K562 (cell line): Measurements from ENCODE around the gene CRYGC. TPM values are rescaled to one million over a fixed set of nuclear protein-coding genes. Genes with fewer than 3 reads are reported as not detected.

ENCODE experiments used
- ATAC-seq: fragments of 200-7000 bp; cut with Tn5 transposase; 3 replicates; pipeline ENCODE4 v1.9.1; 2020; ENCODE audit warnings: moderate library complexity
- BruUV-seq: library from RNA; stranded (reverse); fragments of 400-500 nt; replicated peaks from 2 replicates; lab custom pipeline; 2021; lab: Mats Ljungman, UMichigan
- CTCF ChIA-PET: fragments of 300-600 bp; formaldehyde crosslinking; extraction: SDS; loops from one replicate; lab custom pipeline; 2021; ENCODE audit warnings: low intra/inter-chr PET ratio; lab: Yijun Ruan, JAX
- POLR2A ChIA-PET: fragments of 300-600, 350-650 bp; sonication (Branson Sonifier 250); formaldehyde crosslinking; extraction: SDS; loops from one replicate; lab custom pipeline; 2021; ENCODE audit warnings: antibody characterized with exemption, inconsistent platforms; lab: Yijun Ruan, JAX
- DNase-seq, 4 experiments: peaks; one replicate each; pipeline versions ENCODE4 v3.0.0 to v3.0.0-alpha.2; 2011 to 2018; ENCODE audit warnings: low spot score in 3 of 4, mixed read lengths in 3 of 4; ENCODE audit errors: extremely low read depth in 1 of 4
- FAIRE-seq: peaks from 2 replicates; lab custom pipeline; 2011; peaks lifted over from hg19 to GRCh38; lab: Jason Lieb, UNC
- H2AFZ ChIP-seq: 2 replicates; pipeline ENCODE4 v1.6.0; 2011; ENCODE audit warnings: low read depth, low read length, control low read depth, inconsistent platforms
- H3K27ac ChIP-seq: fragments of 200-600 bp; 3 replicates; pipeline ENCODE4 v1.8.0; 2011; ENCODE audit warnings: low read depth, mild to moderate bottlenecking, control low read depth, inconsistent platforms, low read length, moderate library complexity, mixed read lengths; ENCODE audit errors: extremely low read depth
- H3K27me3 ChIP-seq, 2 experiments: fragments of 300-600 bp in 1 of 2; 2 replicates in 1 of 2; 3 replicates in 1 of 2; pipeline versions ENCODE4 v1.6.0 to v1.8.0; 2011; ENCODE audit warnings: inconsistent platforms in 2 of 2, low read length in 2 of 2, mild to moderate bottlenecking in 1 of 2, mixed read lengths in 1 of 2, moderate library complexity in 1 of 2; ENCODE audit not compliant: control insufficient read depth in 2 of 2, insufficient read depth in 2 of 2
- H3K36me3 ChIP-seq: fragments of 300-600 bp; 3 replicates; pipeline ENCODE4 v1.8.0; 2011; ENCODE audit warnings: mild to moderate bottlenecking, low read length, inconsistent platforms; ENCODE audit not compliant: control insufficient read depth, insufficient read depth
- H3K4me1 ChIP-seq, 2 experiments: fragments of 200-600 bp in 1 of 2; replicated peaks in 1 of 2; 2 replicates in 1 of 2; 3 replicates in 1 of 2; pipeline versions ENCODE4 v1.5.1 to v1.8.0; 2011; ENCODE audit warnings: inconsistent platforms in 2 of 2, low read length in 2 of 2, mild to moderate bottlenecking in 1 of 2, mixed read lengths in 1 of 2, moderate library complexity in 1 of 2; ENCODE audit not compliant: control insufficient read depth in 2 of 2, insufficient read depth in 2 of 2
- H3K4me2 ChIP-seq: 2 replicates; pipeline ENCODE4 v1.6.1; 2011; ENCODE audit warnings: low read length, control low read depth, inconsistent platforms, mixed read lengths; ENCODE audit not compliant: insufficient read depth
- H3K4me3 ChIP-seq: fragments of 200-600 bp; sonication (generic), shearing (Covaris generic); 2 replicates; pipeline ENCODE4 v1.5.1; 2016; ENCODE audit warnings: control low read depth, inconsistent platforms
- H3K79me2 ChIP-seq: fragments of 200-600 bp; 3 replicates; pipeline ENCODE4 v1.8.0; 2011; ENCODE audit warnings: low read length, inconsistent platforms; ENCODE audit not compliant: control insufficient read depth, insufficient read depth
- H3K9ac ChIP-seq, 2 experiments: 2 replicates each; pipeline versions ENCODE4 v1.6.0 to v1.6.1; 2011; ENCODE audit warnings: low read depth in 2 of 2, low read length in 2 of 2, control low read depth in 1 of 2, inconsistent platforms in 1 of 2, mild to moderate bottlenecking in 1 of 2, mixed read lengths in 1 of 2; ENCODE audit not compliant: insufficient read depth in 1 of 2
- H3K9me1 ChIP-seq: one replicate; pipeline ENCODE4 v1.6.0; 2011; ENCODE audit warnings: inconsistent platforms, mild to moderate bottlenecking, low read length, moderate library complexity; ENCODE audit not compliant: control insufficient read depth, insufficient read depth
- H3K9me3 ChIP-seq: replicated peaks from 2 replicates; pipeline ENCODE4 v1.5.1; 2011; ENCODE audit warnings: low read depth, low read length, inconsistent platforms; ENCODE audit not compliant: control insufficient read depth, insufficient read depth
- H4K20me1 ChIP-seq: replicated peaks from 2 replicates; pipeline ENCODE4 v1.6.1; 2011; ENCODE audit warnings: low read length, inconsistent platforms, mixed read lengths; ENCODE audit not compliant: control insufficient read depth, insufficient read depth
- HDAC2 ChIP-seq: fragments of 450-650 bp; IDR thresholded peaks from 2 replicates; pipeline ENCODE4 v1.6.1; 2016; ENCODE audit warnings: mild to moderate bottlenecking
- TSC22D4 ChIP-seq: fragments of 450-650 bp; IDR thresholded peaks from 2 replicates; pipeline ENCODE4 v1.6.1; 2016; ENCODE audit warnings: missing genetic modification characterization, missing biosample characterization, control low read depth
- WGBS: fragments of 100-300 bp; shearing (Covaris generic); methylation state at CpG from one replicate; pipeline ENCODE4 v1.1.6; 2016; ENCODE audit warnings: low coverage, mixed read lengths; ENCODE audit not compliant: insufficient coverage; ENCODE audit errors: missing lambda C conversion rate; 5-methylcytosine and 5-hydroxymethylcytosine counted together
- in situ Hi-C: fragments of 300-500 bp; cut with MboI; formaldehyde crosslinking; loops from 4 replicates; pipeline ENCODE4 v1.15.0; 2018; ENCODE audit warnings: inconsistent platforms, mixed read lengths
- intact Hi-C: fragments of 100-400 bp; cut with micrococcal nuclease; formaldehyde crosslinking; loops from 2 replicates; pipeline ENCODE4 v1.14.2; 2022
- polyA plus RNA-seq, 8 experiments: library from polyadenylated mRNA; depleted of rRNA in 4 of 8; stranded (reverse) in 5 of 8; unstranded in 3 of 8; fragments of >200 nt; fragmentation: Nextera tagmentation in 2 of 8; fragmentation: Illumina TruSeq in 1 of 8; extraction: Ambion mirVana in 2 of 8; extraction: Trizol in 1 of 8; gene quantifications; 2 replicates each; pipeline versions ENCODE4 v1.2.1 to v1.2.3, GENCODE V29; 2011 to 2014; ENCODE audit warnings: inconsistent platforms in 1 of 8, missing spikeins in 1 of 8
- total RNA-seq, 7 experiments: library from RNA; depleted of rRNA in 6 of 7; stranded (reverse); fragments of >200 nt in 6 of 7; fragmentation: Illumina TruSeq in 2 of 7; extraction: Trizol in 2 of 7; gene quantifications; 2 replicates each; pipeline versions ENCODE4 v1.2.1 to v1.2.3, GENCODE V29; 2011 to 2021; ENCODE audit warnings: low replicate concordance in 1 of 7
- TF ChIP-seq, protein P1 (sequence below), 2 experiments: fragments of 450-650 bp in 1 of 2; sonication (generic) in 1 of 2; formaldehyde crosslinking in 1 of 2; IDR thresholded peaks in 1 of 2; conservative IDR thresholded peaks in 1 of 2; 2 replicates each; pipeline versions ENCODE4 v1.6.1 to v1.8.1; 2016 to 2023; ENCODE audit warnings: mild to moderate bottlenecking in 2 of 2, moderate library complexity in 2 of 2, inconsistent platforms in 1 of 2, missing genetic modification reagents in 1 of 2
- TF ChIP-seq, protein P2 (sequence below): sonication (generic); formaldehyde crosslinking; IDR thresholded peaks from 2 replicates; pipeline ENCODE4 v1.8.1; 2022; ENCODE audit warnings: missing genetic modification reagents

Gene CRYGC
- total and polyA plus RNA-seq, 9 of the 15 experiments (the other 6 are each of a cell fraction or from before 2014, with no cell fraction given), result not detected

DNA sequence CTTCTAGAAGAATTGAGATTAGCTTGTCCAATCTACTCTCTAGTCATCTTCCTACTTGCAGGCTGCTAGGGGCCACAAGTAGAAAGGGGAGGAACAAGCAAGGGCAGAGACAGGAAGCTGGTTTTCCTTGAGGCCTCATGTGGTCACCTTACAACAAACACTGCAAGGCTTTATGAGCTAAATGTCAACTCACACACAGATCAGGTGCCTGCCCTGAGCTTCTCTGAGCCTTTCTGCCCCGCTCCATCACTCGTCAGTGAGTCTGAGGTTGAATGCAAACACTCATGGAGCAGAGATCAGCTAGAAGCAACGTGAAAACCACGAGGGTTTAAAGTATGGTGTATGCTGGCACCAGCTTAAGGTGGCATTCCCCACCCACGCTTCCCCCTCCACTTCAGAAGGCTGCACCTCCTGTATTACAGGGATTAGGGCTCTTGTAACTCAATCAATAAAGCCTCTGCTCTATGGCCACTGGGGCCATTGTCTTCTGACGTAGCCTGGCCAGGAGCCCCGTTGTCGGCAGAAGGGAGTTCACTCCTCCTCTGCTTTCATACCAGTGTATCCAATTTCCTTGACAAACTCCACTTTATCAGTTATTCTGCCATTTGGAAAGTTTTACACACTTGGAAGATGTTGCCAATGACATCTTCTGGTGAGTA, 5.4 kb upstream of the CRYGC start:
- no peaks in the 10 kb centered on the region for H3K9me1 ChIP-seq
- CTCF ChIA-PET, result no interaction called here
- ATAC-seq (no peak), DNase-seq (no peak)
- in situ Hi-C loops, result no loop called here
- no peaks in the 10 kb centered on the region for H3K4me1 ChIP-seq
- no peaks in the 10 kb centered on the region for H3K27me3 ChIP-seq
- H4K20me1 ChIP-seq, result no peaks in the 10 kb centered on the region
- no peaks in the 10 kb centered on the region for H3K36me3 ChIP-seq
- POLR2A ChIA-PET, result interaction anchor here (0.6 kb wide), 1 partner anchor 13 kb away, joined by 4 read pairs; no protein-coding TSS in a partner anchor
- TF ChIP-seq TSC22D4 (tag) (no peak), HDAC2 (no peak)
- TF ChIP-seq, protein P1, sequence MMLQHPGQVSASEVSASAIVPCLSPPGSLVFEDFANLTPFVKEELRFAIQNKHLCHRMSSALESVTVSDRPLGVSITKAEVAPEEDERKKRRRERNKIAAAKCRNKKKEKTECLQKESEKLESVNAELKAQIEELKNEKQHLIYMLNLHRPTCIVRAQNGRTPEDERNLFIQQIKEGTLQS (IDR thresholded peaks at IDR 0.05), result no peak
- TF ChIP-seq, protein P1 (CRISPR knock-in tag; conservative IDR thresholded peaks at IDR 0.05), result no peak
- TF ChIP-seq, protein P2, sequence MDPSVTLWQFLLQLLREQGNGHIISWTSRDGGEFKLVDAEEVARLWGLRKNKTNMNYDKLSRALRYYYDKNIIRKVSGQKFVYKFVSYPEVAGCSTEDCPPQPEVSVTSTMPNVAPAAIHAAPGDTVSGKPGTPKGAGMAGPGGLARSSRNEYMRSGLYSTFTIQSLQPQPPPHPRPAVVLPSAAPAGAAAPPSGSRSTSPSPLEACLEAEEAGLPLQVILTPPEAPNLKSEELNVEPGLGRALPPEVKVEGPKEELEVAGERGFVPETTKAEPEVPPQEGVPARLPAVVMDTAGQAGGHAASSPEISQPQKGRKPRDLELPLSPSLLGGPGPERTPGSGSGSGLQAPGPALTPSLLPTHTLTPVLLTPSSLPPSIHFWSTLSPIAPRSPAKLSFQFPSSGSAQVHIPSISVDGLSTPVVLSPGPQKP, result no peak
- TF ChIP-seq, all 486 proteins: peak for 0
- no peak overlapping the region for H3K27ac ChIP-seq
- 7% methylated on average over 7 of the region's 8 CpGs for WGBS
- H3K4me2 ChIP-seq, result no peak overlapping the region
- no peak overlapping the region for H3K9ac ChIP-seq
- H3K9me3 ChIP-seq, result no peaks in the 10 kb centered on the region
- H2AFZ ChIP-seq, result peak overlapping the region; percentile 45; the same call in 1 of the 2 replicates
- no TSS peak for BruUV-seq
- FAIRE-seq, result no peak
- H3K79me2 ChIP-seq, result no peaks in the 10 kb centered on the region
- H3K4me3 ChIP-seq, result no peak overlapping the region
- intact Hi-C loops, result no loop called here
